ENCODE measurements around the gene CLOCK.

Gene CLOCK

DNA sequence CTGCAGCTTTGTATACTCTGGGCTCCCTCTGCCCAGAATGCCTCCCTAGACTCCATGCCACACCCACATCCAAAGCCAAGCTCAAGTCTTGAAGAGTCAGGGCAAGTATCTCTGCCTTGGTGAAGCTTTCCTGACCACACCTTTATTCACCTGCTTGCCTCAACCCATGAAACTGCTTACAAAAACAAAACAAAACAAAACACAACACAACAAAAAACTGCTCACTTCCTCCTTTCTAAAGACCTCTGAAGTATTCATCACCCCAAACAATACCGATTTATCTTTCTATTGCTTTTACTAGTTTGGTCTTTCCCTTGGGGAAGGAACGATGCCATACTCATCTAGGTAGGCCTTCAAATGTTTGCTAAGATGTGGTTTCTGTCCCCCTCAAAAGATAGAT, 105.9 kb downstream of the CLOCK start:
- peaks cover 51% of the 10 kb centered on the region for H3K36me3 ChIP-seq (ENCODE audit: control insufficient read depth, insufficient read depth, low read length, severe bottlenecking)
- H3K9ac ChIP-seq (ENCODE audit: low read length): no peak overlapping the region
- DNase-seq (ENCODE audit: low read depth): no peak

DNA sequence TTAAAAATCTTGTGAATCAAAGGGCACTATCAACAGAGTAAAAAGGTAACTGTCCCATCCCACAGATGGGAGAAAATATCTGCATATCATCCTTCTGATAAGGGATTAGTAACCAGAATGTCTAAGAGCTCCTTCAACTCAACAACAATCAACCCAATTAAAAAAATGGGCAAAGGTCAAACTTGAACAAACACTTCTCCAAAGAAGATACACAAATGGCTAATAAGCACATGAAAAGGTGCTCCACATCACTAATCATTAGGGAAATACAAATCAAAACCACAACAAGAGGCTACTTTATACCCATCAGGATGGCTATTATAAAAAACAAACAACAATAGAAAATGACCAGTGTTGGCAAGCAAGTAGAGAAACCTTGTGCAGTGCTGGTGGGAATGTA, 107.7 kb downstream of the CLOCK start:
- no peak overlapping the region for H3K9ac ChIP-seq (ENCODE audit: low read length)
- H3K9me3 ChIP-seq (ENCODE audit: control insufficient read depth, low read length): no peaks in the 10 kb centered on the region
- no peaks in the 10 kb centered on the region for H3K27me3 ChIP-seq (replicated peaks; ENCODE audit: control insufficient read depth, insufficient read depth, low read length)
- H3K4me3 ChIP-seq (ENCODE audit: low read length): no peak overlapping the region
- no peak for DNase-seq (ENCODE audit: low read depth)
- peaks cover 3% of the 10 kb centered on the region for H3K4me1 ChIP-seq (ENCODE audit: control insufficient read depth, insufficient read depth, low read length)
- H3K36me3 ChIP-seq (ENCODE audit: control insufficient read depth, insufficient read depth, low read length, severe bottlenecking): peaks cover 60% of the 10 kb centered on the region

More for the DNA sequence above, 105.9 kb downstream of the CLOCK start:
- Histone ChIP-seq H3K27me3 (replicated peaks; ENCODE audit: control insufficient read depth, insufficient read depth, low read length) (no peaks in the 10 kb centered on the region), H3K4me1 (ENCODE audit: control insufficient read depth, insufficient read depth, low read length) (peaks cover 5% of the 10 kb centered on the region), H3K9me3 (ENCODE audit: control insufficient read depth, low read length) (no peaks in the 10 kb centered on the region), H3K4me3 (ENCODE audit: low read length) (no peak overlapping the region)

DNA sequence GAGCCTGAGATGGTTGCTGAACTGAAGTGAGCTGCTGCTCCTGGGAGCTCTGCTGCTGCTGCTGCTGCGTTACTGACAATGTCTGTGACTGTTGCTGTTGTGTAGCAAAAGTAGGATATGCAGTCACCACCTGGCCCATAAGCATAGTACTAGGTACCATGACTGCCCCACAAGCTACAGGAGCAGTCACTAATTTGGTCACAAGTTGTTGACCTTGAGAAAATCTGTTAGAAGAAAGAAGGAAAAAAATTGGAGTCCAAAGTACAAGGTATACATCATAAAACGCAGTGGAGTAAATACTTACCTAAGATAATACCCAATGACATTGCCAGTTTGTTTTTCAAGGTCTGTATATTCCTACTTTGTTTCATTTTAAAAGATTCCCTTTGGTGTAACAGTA, 108.4 kb downstream of the CLOCK start:
- Histone ChIP-seq H3K36me3 (ENCODE audit: control insufficient read depth, insufficient read depth, low read length, severe bottlenecking) (peaks cover 61% of the 10 kb centered on the region), H3K4me1 (ENCODE audit: control insufficient read depth, insufficient read depth, low read length) (peaks cover 3% of the 10 kb centered on the region), H3K9ac (ENCODE audit: low read length) (no peak overlapping the region), H3K27me3 (replicated peaks; ENCODE audit: control insufficient read depth, insufficient read depth, low read length) (no peaks in the 10 kb centered on the region), H3K4me3 (ENCODE audit: low read length) (no peak overlapping the region), H3K9me3 (ENCODE audit: control insufficient read depth, low read length) (no peaks in the 10 kb centered on the region)
- no peak for DNase-seq (ENCODE audit: low read depth)

DNA sequence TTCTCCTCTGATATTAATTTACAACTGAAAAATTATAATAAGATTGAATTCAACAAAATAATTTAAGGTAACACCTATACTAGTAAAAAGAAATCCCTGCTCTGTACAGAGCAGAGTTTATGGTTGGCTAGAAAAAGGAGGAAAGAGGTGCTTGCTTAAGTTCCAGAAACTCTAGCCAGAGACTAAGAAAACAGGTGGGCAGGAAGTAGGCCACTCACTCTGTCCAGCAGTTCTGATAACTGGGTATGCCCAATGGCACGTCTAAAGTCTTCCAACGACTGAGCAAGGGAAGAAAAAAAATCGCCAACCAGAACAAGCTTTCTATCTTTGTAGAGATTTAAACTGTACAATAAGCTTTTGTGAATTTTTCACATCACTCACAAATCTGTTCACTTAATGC, 108.9 kb downstream of the CLOCK start:
- peaks cover 65% of the 10 kb centered on the region for H3K36me3 ChIP-seq (ENCODE audit: control insufficient read depth, insufficient read depth, low read length, severe bottlenecking)
- no peak overlapping the region for H3K9ac ChIP-seq (ENCODE audit: low read length)

DNA sequence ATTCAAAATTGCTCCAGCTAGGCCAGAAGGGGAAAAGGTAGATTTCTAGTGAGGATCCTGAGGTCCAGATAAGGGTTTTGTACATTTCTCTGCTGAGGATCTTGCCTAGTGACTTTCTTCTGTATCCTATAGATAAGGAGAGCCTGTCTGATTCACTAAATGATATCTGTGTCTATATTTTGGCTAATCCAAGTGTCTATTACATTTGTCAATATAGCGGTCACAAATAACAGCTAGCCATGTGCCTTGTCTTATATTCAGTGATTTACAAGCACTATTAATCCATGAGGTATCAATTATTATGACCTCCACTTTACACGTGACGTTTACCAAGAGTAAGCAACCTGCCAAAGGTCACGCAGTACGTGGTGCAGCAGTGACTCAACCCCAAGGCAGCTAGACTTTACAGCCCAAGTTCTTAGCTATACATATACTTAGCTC, 109.3 kb downstream of the CLOCK start:
- Histone ChIP-seq H3K4me1 (ENCODE audit: control insufficient read depth, insufficient read depth, low read length) (no peaks in the 10 kb centered on the region), H3K9ac (ENCODE audit: low read length) (no peak overlapping the region), H3K9me3 (ENCODE audit: control insufficient read depth, low read length) (no peaks in the 10 kb centered on the region), H3K27me3 (replicated peaks; ENCODE audit: control insufficient read depth, insufficient read depth, low read length) (no peaks in the 10 kb centered on the region), H3K4me3 (ENCODE audit: low read length) (no peak overlapping the region), H3K36me3 (ENCODE audit: control insufficient read depth, insufficient read depth, low read length, severe bottlenecking) (peaks cover 67% of the 10 kb centered on the region)
- no peak for DNase-seq (ENCODE audit: low read depth)

More for the DNA sequence above, 108.9 kb downstream of the CLOCK start:
- no peak overlapping the region for H3K4me3 ChIP-seq (ENCODE audit: low read length)
- DNase-seq (ENCODE audit: low read depth): no peak
- no peaks in the 10 kb centered on the region for H3K9me3 ChIP-seq (ENCODE audit: control insufficient read depth, low read length)
- peaks cover 2% of the 10 kb centered on the region for H3K4me1 ChIP-seq (ENCODE audit: control insufficient read depth, insufficient read depth, low read length)
- H3K27me3 ChIP-seq (replicated peaks; ENCODE audit: control insufficient read depth, insufficient read depth, low read length): no peaks in the 10 kb centered on the region

DNA sequence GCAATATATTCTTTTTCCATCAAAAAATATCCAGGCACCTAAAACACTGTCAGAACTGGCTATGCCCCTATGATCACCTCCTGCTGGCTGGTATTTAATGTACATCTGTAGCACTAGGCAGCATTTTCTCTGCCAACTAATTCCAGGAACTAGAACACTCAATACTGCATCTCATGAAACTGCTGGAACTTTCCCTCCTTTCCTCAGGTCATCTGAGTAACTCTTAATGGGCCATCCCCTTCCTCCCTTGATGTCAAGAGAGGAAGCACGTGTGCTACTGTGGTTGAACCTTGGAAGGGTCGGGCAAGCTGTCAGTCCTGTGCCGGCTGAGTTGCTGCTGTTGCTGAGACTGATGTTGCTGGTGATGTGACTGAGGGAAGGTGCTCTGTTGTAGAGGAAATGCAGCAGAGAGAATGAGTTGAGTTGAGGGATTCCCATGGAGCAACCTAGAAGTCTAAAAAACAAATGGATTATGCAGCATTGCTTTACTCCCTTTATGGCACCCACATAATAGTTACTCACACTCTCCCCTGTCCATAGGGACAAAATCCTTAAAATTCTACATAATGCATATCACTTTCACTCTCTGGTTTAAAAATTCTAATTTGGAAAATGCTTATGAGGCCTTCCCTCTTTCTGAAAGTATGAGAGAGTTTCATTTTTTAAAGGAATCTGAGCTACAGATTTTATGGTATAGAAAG, 111.4 kb downstream of the CLOCK start:
- DNase-seq (ENCODE audit: low read depth): peak; percentile 55
- peaks cover 72% of the 10 kb centered on the region for H3K36me3 ChIP-seq (ENCODE audit: control insufficient read depth, insufficient read depth, low read length, severe bottlenecking)
- no peak overlapping the region for H3K4me3 ChIP-seq (ENCODE audit: low read length)
- no peaks in the 10 kb centered on the region for H3K27me3 ChIP-seq (replicated peaks; ENCODE audit: control insufficient read depth, insufficient read depth, low read length)
- H3K9me3 ChIP-seq (ENCODE audit: control insufficient read depth, low read length): no peaks in the 10 kb centered on the region
- no peak overlapping the region for H3K9ac ChIP-seq (ENCODE audit: low read length)
- H3K4me1 ChIP-seq (ENCODE audit: control insufficient read depth, insufficient read depth, low read length): no peaks in the 10 kb centered on the region

DNA sequence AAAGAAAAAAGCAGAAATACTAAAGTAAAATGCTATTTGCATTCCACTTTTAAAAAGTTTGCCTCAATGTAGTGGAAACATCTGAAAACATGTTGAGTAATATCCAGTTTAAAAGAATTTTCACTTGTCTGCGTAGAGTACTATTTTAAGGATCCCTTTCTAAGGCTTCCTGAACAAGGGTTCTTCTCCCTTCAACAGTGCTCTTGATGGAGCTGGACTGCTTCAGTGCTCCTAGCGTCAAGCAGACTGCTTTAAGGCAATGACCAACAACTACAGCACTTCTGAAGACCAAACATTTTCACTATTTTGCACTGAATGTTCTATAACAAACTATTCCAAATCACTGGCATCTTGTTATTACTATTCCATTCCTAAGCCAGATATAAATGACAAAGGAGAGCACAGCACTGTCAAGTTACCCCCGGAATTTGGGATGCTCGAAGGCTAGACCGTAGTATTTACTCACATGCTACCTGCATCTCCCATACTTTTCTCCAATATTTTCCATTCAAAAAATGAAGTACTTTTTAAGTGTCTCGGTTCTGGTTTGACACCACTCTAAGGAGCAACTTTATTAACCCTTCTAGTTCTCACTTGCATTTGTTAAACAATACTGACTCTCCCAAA, 114.9 kb downstream of the CLOCK start:
- no peak for DNase-seq (ENCODE audit: low read depth)
- Histone ChIP-seq H3K4me3 (ENCODE audit: low read length) (no peak overlapping the region), H3K4me1 (ENCODE audit: control insufficient read depth, insufficient read depth, low read length) (no peaks in the 10 kb centered on the region), H3K9ac (ENCODE audit: low read length) (no peak overlapping the region), H3K9me3 (ENCODE audit: control insufficient read depth, low read length) (no peaks in the 10 kb centered on the region), H3K27me3 (replicated peaks; ENCODE audit: control insufficient read depth, insufficient read depth, low read length) (no peaks in the 10 kb centered on the region), H3K36me3 (ENCODE audit: control insufficient read depth, insufficient read depth, low read length, severe bottlenecking) (peaks cover 96% of the 10 kb centered on the region)

DNA sequence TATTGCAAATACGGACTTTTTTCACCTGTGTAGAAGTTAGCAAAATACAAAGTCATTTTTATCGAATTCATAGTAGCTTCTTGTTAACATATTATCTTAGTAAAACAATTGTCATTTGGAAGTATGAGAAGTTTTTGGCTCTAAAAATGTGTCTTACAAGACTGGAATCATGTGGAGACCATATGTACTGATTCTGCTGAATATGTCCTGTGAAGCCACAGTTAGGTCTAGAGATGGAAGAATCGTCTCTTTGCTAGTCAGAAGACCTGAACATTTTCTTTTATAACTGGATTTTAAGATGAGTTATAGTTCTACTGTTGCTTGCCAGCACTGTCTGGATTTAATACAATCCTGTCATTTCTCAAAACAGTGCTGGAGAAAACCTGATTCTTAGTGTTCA, 121.9 kb downstream of the CLOCK start:
- H3K27me3 ChIP-seq (replicated peaks; ENCODE audit: control insufficient read depth, insufficient read depth, low read length): no peaks in the 10 kb centered on the region
- no peaks in the 10 kb centered on the region for H3K4me1 ChIP-seq (ENCODE audit: control insufficient read depth, insufficient read depth, low read length)
- no peaks in the 10 kb centered on the region for H3K9me3 ChIP-seq (ENCODE audit: control insufficient read depth, low read length)
- peak overlapping the region; percentile 17 for H3K9ac ChIP-seq (ENCODE audit: low read length)
- DNase-seq (ENCODE audit: low read depth): no peak
- H3K36me3 ChIP-seq (ENCODE audit: control insufficient read depth, insufficient read depth, low read length, severe bottlenecking): peaks cover 98% of the 10 kb centered on the region
- H3K4me3 ChIP-seq (ENCODE audit: low read length): no peak overlapping the region

DNA sequence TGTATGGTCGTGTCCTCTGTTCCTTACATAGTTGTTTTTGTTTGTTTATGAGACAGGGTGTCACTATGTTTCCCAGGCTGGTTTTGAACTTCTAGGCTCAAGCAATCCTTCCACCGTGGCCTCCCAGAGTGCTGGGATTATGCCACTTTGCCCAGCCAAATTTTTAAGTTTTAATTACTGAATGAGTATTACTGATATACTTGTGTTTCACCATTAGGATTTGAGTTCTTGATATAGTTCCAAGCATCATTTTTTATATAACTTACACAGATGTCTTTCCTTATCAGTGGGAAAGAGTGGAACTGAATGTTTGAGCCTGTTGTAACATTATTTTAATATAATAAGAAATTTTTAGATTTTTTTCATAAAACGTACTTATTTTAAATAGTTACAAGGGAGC, 130.5 kb downstream of the CLOCK start:
- DNase-seq (ENCODE audit: low read depth): no peak
- Histone ChIP-seq H3K27me3 (replicated peaks; ENCODE audit: control insufficient read depth, insufficient read depth, low read length) (no peaks in the 10 kb centered on the region), H3K4me3 (ENCODE audit: low read length) (no peak overlapping the region), H3K9me3 (ENCODE audit: control insufficient read depth, low read length) (no peaks in the 10 kb centered on the region), H3K36me3 (ENCODE audit: control insufficient read depth, insufficient read depth, low read length, severe bottlenecking) (peaks cover 95% of the 10 kb centered on the region), H3K9ac (ENCODE audit: low read length) (no peak overlapping the region), H3K4me1 (ENCODE audit: control insufficient read depth, insufficient read depth, low read length) (peaks cover 4% of the 10 kb centered on the region)

DNA sequence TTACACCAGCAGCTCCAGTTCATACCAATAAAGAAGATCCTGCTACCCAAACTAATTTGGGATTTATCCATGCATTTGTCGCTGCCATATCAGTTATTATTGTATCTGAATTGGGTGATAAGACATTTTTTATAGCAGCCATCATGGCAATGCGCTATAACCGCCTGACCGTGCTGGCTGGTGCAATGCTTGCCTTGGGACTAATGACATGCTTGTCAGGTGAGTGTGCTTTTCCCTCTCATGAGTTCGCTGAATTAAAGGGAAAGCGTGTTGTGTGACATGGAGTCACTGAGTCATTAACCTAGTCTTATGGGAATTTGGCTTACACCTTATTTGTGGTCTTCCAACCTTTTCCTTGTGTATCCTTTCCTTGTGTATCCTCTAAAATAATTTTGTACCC, 135.1 kb downstream of the CLOCK start:
- Histone ChIP-seq H3K36me3 (ENCODE audit: control insufficient read depth, insufficient read depth, low read length, severe bottlenecking) (peaks cover 69% of the 10 kb centered on the region), H3K4me1 (ENCODE audit: control insufficient read depth, insufficient read depth, low read length) (peaks cover 35% of the 10 kb centered on the region), H3K4me3 (ENCODE audit: low read length) (no peak overlapping the region), H3K27me3 (replicated peaks; ENCODE audit: control insufficient read depth, insufficient read depth, low read length) (no peaks in the 10 kb centered on the region), H3K9me3 (ENCODE audit: control insufficient read depth, low read length) (no peaks in the 10 kb centered on the region), H3K9ac (ENCODE audit: low read length) (no peak overlapping the region)
- no peak for DNase-seq (ENCODE audit: low read depth)

DNA sequence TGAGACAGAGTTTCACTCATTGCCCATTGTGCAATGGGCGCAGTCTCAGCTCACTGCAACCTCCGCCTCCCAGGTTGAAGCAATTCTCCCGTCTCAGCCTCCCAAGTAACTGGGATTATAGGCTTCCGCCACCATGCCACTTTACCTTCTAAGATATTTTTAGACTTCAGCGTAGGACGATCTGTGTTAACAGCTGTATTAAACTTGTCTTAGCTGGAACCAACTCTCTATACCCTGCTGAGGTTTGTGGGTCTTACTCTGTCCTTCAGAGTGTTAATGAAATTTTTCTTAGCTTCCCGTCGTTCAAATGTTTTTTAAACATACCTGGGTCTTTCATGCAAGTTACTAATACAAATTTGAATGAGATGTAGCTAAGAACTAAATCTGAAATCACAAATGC, 136.3 kb downstream of the CLOCK start:
- Histone ChIP-seq H3K9ac (ENCODE audit: low read length) (no peak overlapping the region), H3K9me3 (ENCODE audit: control insufficient read depth, low read length) (no peaks in the 10 kb centered on the region), H3K27me3 (replicated peaks; ENCODE audit: control insufficient read depth, insufficient read depth, low read length) (no peaks in the 10 kb centered on the region), H3K4me1 (ENCODE audit: control insufficient read depth, insufficient read depth, low read length) (peaks cover 38% of the 10 kb centered on the region), H3K4me3 (ENCODE audit: low read length) (peak overlapping the region; percentile 62), H3K36me3 (ENCODE audit: control insufficient read depth, insufficient read depth, low read length, severe bottlenecking) (peaks cover 69% of the 10 kb centered on the region)
- DNase-seq (ENCODE audit: low read depth): no peak
